Astrocyte of the spinal cord (primary cell): ENCODE data around the gene LIPF.

Experiments
- DNase-seq: peaks from one replicate; pipeline ENCODE4 v3.0.0; 2011; ENCODE audit warnings: low read depth, low spot score
- H3K4me3 ChIP-seq: 2 replicates; pipeline ENCODE4 v1.5.1; 2011; ENCODE audit warnings: low read depth, mild to moderate bottlenecking, low read length, moderate library complexity
- in situ Hi-C: cut with HindIII; loops from 2 replicates; pipeline ENCODE4 v1.10.0; 2017; ENCODE audit warnings: low sequenced_read_pairs
- TF ChIP-seq, protein P1 (sequence below): IDR thresholded peaks from 2 replicates; pipeline ENCODE4 v1.5.1; 2012; ENCODE audit warnings: low read depth, mild to moderate bottlenecking, low read length, inconsistent platforms

LIPF gene

GRCh38 chr10:88624840-88625239, 39.4 kb upstream of the LIPF start:
- DNase-seq, result no peak
- TF ChIP-seq, protein P1, sequence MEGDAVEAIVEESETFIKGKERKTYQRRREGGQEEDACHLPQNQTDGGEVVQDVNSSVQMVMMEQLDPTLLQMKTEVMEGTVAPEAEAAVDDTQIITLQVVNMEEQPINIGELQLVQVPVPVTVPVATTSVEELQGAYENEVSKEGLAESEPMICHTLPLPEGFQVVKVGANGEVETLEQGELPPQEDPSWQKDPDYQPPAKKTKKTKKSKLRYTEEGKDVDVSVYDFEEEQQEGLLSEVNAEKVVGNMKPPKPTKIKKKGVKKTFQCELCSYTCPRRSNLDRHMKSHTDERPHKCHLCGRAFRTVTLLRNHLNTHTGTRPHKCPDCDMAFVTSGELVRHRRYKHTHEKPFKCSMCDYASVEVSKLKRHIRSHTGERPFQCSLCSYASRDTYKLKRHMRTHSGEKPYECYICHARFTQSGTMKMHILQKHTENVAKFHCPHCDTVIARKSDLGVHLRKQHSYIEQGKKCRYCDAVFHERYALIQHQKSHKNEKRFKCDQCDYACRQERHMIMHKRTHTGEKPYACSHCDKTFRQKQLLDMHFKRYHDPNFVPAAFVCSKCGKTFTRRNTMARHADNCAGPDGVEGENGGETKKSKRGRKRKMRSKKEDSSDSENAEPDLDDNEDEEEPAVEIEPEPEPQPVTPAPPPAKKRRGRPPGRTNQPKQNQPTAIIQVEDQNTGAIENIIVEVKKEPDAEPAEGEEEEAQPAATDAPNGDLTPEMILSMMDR, result no peak
- no peak overlapping the region for H3K4me3 ChIP-seq
- in situ Hi-C loops, result no loop called here

DNA sequence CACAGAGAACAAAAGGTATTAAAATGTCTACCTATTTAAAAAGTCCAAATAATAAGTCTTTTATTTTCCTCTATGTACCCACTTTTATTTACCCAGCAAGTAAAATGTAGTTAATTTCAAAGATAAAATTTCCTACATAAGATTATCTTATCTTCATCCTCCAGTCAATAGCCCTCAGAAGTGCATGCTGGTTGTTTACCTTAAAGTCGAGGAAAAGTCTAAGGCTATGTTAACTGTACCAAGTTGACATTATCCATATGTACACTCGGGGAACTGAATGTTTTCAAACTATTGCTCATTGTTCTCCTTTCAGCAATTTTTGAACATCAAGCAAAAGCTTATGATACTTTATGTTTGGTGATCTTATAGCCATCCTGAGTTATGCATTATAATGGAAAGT, 24.1 kb upstream of the LIPF start:
- no peak for DNase-seq
- TF ChIP-seq, protein P1, result no peak
- in situ Hi-C loops, result no loop called here
- H3K4me3 ChIP-seq, result no peak overlapping the region

GRCh38 chr10:88642209-88642608, 22.0 kb upstream of the LIPF start:
- no peak for DNase-seq
- TF ChIP-seq, protein P1, result no peak
- no peak overlapping the region for H3K4me3 ChIP-seq
- in situ Hi-C loops, result no loop called here

DNA sequence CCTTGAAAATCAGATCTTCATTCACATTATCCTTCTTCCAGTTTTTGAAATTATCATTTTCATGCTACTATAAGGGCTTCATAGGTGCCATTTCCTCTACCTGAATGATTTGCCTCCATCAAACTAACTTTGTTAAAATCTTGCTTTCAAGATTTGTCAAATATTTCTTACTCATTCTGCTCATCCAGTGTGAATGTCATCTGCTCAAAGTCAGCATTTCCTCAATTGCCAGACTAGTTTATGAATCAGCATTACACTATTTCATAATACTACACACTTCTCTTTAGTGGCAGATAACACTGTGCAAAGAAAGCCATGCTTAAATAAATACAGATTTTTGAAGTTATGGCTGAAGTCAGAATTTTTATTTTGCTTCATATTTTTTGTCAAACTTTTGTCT, 21.3 kb upstream of the LIPF start:
- TF ChIP-seq, protein P1, result no peak
- in situ Hi-C loops, result no loop called here
- no peak for DNase-seq
- H3K4me3 ChIP-seq, result no peak overlapping the region

- no peak for DNase-seq
- in situ Hi-C loops, result no loop called here
- TF ChIP-seq, protein P1, result no peak
- no peak overlapping the region for H3K4me3 ChIP-seq
Observed at GRCh38 chr10:88647061-88647615, 17.1 kb upstream of the LIPF start.

- DNase-seq, result peak; percentile 92
- no peak overlapping the region for H3K4me3 ChIP-seq
- TF ChIP-seq, protein P1, result no peak
- in situ Hi-C loops, result no loop called here
Observed at GRCh38 chr10:88651101-88651551, 13.1 kb upstream of the LIPF start.
